Stomach (tissue), 4 donors: Measurements from ENCODE around the gene HERPUD2.

Experiments
- EP300 ChIP-seq: sonication (generic); formaldehyde crosslinking; IDR thresholded peaks from one replicate; pipeline ENCODE4 v1.6.1; 2017; ENCODE audit warnings: antibody characterized with exemption
- POLR2A ChIP-seq, 4 donors: fragments of 450-650 bp; IDR thresholded peaks; one replicate each; pipeline ENCODE4 v1.6.1; 2016; ENCODE audit warnings: antibody characterized with exemption in 4 of 4, control low read depth in 2 of 4, mild to moderate bottlenecking in 1 of 4, moderate library complexity in 1 of 4
- POLR2AphosphoS5 ChIP-seq, 3 donors: sonication (generic); formaldehyde crosslinking; IDR thresholded peaks; one replicate each; pipeline ENCODE4 v1.6.1; 2016; ENCODE audit warnings: antibody characterized with exemption in 3 of 3

GRCh38 chr7:35658606-35659201 lies 36.2 kb downstream of the HERPUD2 start:
- no peak for TF ChIP-seq POLR2A (IDR thresholded peaks at IDR 0.05)
- TF ChIP-seq POLR2AphosphoS5 (IDR thresholded peaks at IDR 0.05) = no peak
- TF ChIP-seq EP300 = no peak
